SK-N-SH (cell line): Measurements from ENCODE around the gene SHROOM3. TPM values are rescaled to one million over a fixed set of nuclear protein-coding genes. Genes with fewer than 3 reads are reported as not detected.

Experiments
- CTCF ChIA-PET: fragments of 300-600, 350-600 bp; formaldehyde crosslinking; extraction: SDS; loops from one replicate; lab custom pipeline; 2021; lab: Yijun Ruan, JAX
- POLR2A ChIA-PET: fragments of 350-600 bp; sonication (Branson Sonifier 250); formaldehyde crosslinking; extraction: SDS; loops from one replicate; lab custom pipeline; 2020; ENCODE audit warnings: antibody characterized with exemption, inconsistent platforms; lab: Yijun Ruan, JAX
- DNase-seq: peaks from one replicate; pipeline ENCODE4 v3.0.0; 2012
- H2AFZ ChIP-seq: fragments of 200-600 bp; sonication (generic); 2 replicates; pipeline ENCODE4 v1.8.1; 2016; ENCODE audit warnings: antibody characterized with exemption, mild to moderate bottlenecking, low read depth
- H3F3A ChIP-seq: fragments of 200-600 bp; sonication (generic); replicated peaks from 2 replicates; pipeline ENCODE3; 2016; ENCODE audit warnings: antibody characterized with exemption, mild to moderate bottlenecking; ENCODE audit not compliant: insufficient read depth
- H3K27ac ChIP-seq, 2 experiments: fragments of 200-500 bp in 1 of 2; fragments of 200-600 bp in 1 of 2; sonication (Bioruptor generic) in 1 of 2; sonication (generic), shearing (Covaris generic) in 1 of 2; 2 replicates each; pipeline versions ENCODE4 v1.5.1 to v1.6.1; 2014 to 2016; ENCODE audit warnings: low read depth in 2 of 2, inconsistent platforms in 1 of 2, low read length in 1 of 2, mild to moderate bottlenecking in 1 of 2, mixed read lengths in 1 of 2
- H3K27me3 ChIP-seq: fragments of 200-600 bp; sonication (generic), shearing (Covaris generic); 2 replicates; pipeline ENCODE4 v1.6.1; 2016; ENCODE audit warnings: mixed run types; ENCODE audit not compliant: insufficient read depth
- H3K36me3 ChIP-seq, 2 experiments: fragments of 200-500 bp in 1 of 2; fragments of 200-600 bp in 1 of 2; sonication (Bioruptor generic) in 1 of 2; sonication (generic) in 1 of 2; replicated peaks in 1 of 2; 2 replicates each; pipeline versions ENCODE3 to v1.5.1; 2014 to 2016; ENCODE audit warnings: low read length in 1 of 2, mild to moderate bottlenecking in 1 of 2; ENCODE audit not compliant: insufficient read depth in 2 of 2, control insufficient read depth in 1 of 2
- H3K4me1 ChIP-seq, 2 experiments: fragments of 200-500 bp in 1 of 2; fragments of 200-600 bp in 1 of 2; sonication (Bioruptor generic) in 1 of 2; sonication (generic), shearing (Covaris generic) in 1 of 2; 2 replicates each; pipeline versions ENCODE4 v1.5.1 to v1.6.1; 2014 to 2016; ENCODE audit warnings: low read depth in 1 of 2, low read length in 1 of 2, mixed run types in 1 of 2; ENCODE audit not compliant: insufficient read depth in 2 of 2, control insufficient read depth in 1 of 2
- H3K4me2 ChIP-seq: fragments of 200-600 bp; sonication (generic), shearing (Covaris generic); 2 replicates; pipeline ENCODE4 v1.6.1; 2017; ENCODE audit warnings: mixed run types
- H3K4me3 ChIP-seq, 2 experiments: fragments of 200-500 bp in 1 of 2; fragments of 200-600 bp in 1 of 2; sonication (Bioruptor generic) in 1 of 2; sonication (generic), shearing (Covaris generic) in 1 of 2; 2 replicates each; pipeline versions ENCODE4 v1.5.1 to v1.8.1; 2014 to 2016; ENCODE audit warnings: low read depth in 2 of 2, inconsistent platforms in 1 of 2, low read length in 1 of 2, mild to moderate bottlenecking in 1 of 2, mixed read lengths in 1 of 2, moderate library complexity in 1 of 2
- H3K79me2 ChIP-seq: fragments of 200-600 bp; sonication (generic); 2 replicates; pipeline ENCODE4 v1.8.1; 2017; ENCODE audit warnings: mild to moderate bottlenecking; ENCODE audit not compliant: insufficient read depth
- H3K9ac ChIP-seq: fragments of 200-600 bp; sonication (generic); 2 replicates; pipeline ENCODE4 v1.6.1; 2017; ENCODE audit warnings: mixed run types
- H3K9me2 ChIP-seq: fragments of 200-600 bp; sonication (generic); 2 replicates; pipeline ENCODE4 v1.6.1; 2017; ENCODE audit warnings: mixed run types
- H3K9me3 ChIP-seq: fragments of 200-600 bp; sonication (generic); 2 replicates; pipeline ENCODE4 v1.6.1; 2017; ENCODE audit warnings: mixed run types, mild to moderate bottlenecking, moderate library complexity
- H4K20me1 ChIP-seq: fragments of 200-600 bp; sonication (generic); 2 replicates; pipeline ENCODE4 v1.6.1; 2017; ENCODE audit warnings: mild to moderate bottlenecking, mixed run types; ENCODE audit not compliant: insufficient read depth
- CHD2 ChIP-seq: fragments of 150-350 bp; IDR thresholded peaks from 2 replicates; pipeline ENCODE4 v1.6.1; 2018; ENCODE audit warnings: low read length; ENCODE audit not compliant: partially characterized antibody
- FOXJ3 ChIP-seq: sonication (generic); formaldehyde crosslinking; IDR thresholded peaks from 2 replicates; pipeline ENCODE4 v1.5.1; 2020; ENCODE audit warnings: mild to moderate bottlenecking, missing genetic modification reagents
- GABPA ChIP-seq: IDR thresholded peaks from 2 replicates; pipeline ENCODE4 v1.4.0; 2012; ENCODE audit warnings: low read depth, mild to moderate bottlenecking
- GATA2 ChIP-seq: sonication (generic); formaldehyde crosslinking; IDR thresholded peaks from 2 replicates; pipeline ENCODE4 v1.5.0; 2020; ENCODE audit warnings: mild to moderate bottlenecking, missing genetic modification reagents
- JUND ChIP-seq: IDR thresholded peaks from 2 replicates; pipeline ENCODE4 v1.4.0; 2012
- MEF2A ChIP-seq: IDR thresholded peaks from 2 replicates; pipeline ENCODE4 v1.4.0; 2012; ENCODE audit warnings: low read depth, borderline replicate concordance
- MXI1 ChIP-seq: IDR thresholded peaks from 2 replicates; pipeline ENCODE4 v1.6.1; 2012; ENCODE audit warnings: mild to moderate bottlenecking, low read depth, low read length, improper control_type of control experiment
- POLR2AphosphoS5 ChIP-seq: IDR thresholded peaks from 2 replicates; pipeline ENCODE4 v1.6.1; 2012; ENCODE audit warnings: low read depth, low read length
- RAD21 ChIP-seq: IDR thresholded peaks from 2 replicates; pipeline ENCODE4 v1.6.1; 2012; ENCODE audit warnings: mild to moderate bottlenecking, low read length
- RFX5 ChIP-seq: IDR thresholded peaks from 2 replicates; pipeline ENCODE4 v1.6.1; 2012; ENCODE audit warnings: mild to moderate bottlenecking, improper control_type of control experiment, low read length
- RXRA ChIP-seq: IDR thresholded peaks from 2 replicates; pipeline ENCODE4 v1.4.0; 2012; ENCODE audit warnings: low read depth, mild to moderate bottlenecking, borderline replicate concordance
- SMC3 ChIP-seq: IDR thresholded peaks from 2 replicates; pipeline ENCODE4 v1.6.1; 2012; ENCODE audit warnings: low read depth, low read length, improper control_type of control experiment
- TAF1 ChIP-seq: IDR thresholded peaks from 2 replicates; pipeline ENCODE4 v1.6.1; 2012; ENCODE audit warnings: low read depth, mild to moderate bottlenecking, low read length, moderate library complexity, borderline replicate concordance
- TEAD4 ChIP-seq: IDR thresholded peaks from 2 replicates; pipeline ENCODE4 v1.4.0; 2012; ENCODE audit warnings: mild to moderate bottlenecking, borderline replicate concordance; ENCODE audit not compliant: insufficient read depth
- WGBS: methylation state at CpG from one replicate; pipeline ENCODE4 v1.1.6; 2017; ENCODE audit warnings: low lambda C conversion rate; 5-methylcytosine and 5-hydroxymethylcytosine counted together
- polyA plus RNA-seq, 3 experiments: library from polyadenylated mRNA; depleted of rRNA; stranded (reverse); fragments of >200 nt; gene quantifications; 2 replicates each; pipeline ENCODE4 v1.2.3, GENCODE V29; 2012
- TF ChIP-seq, protein P1 (sequence below): fragments of 150-350 bp; IDR thresholded peaks from 2 replicates; pipeline ENCODE4 v1.6.1; 2017; ENCODE audit warnings: antibody characterized with exemption, low read length, low read depth, borderline replicate concordance
- TF ChIP-seq, protein P2 (sequence below): IDR thresholded peaks from 2 replicates; pipeline ENCODE4 v1.6.1; 2012; ENCODE audit warnings: mild to moderate bottlenecking, low read depth, low read length, moderate library complexity
- TF ChIP-seq, protein P3 (sequence below): fragments of 200-600 bp; sonication (generic); IDR thresholded peaks from 2 replicates; pipeline ENCODE4 v1.6.1; 2017; ENCODE audit warnings: antibody characterized with exemption, mild to moderate bottlenecking, moderate library complexity
- TF ChIP-seq, protein P4 (sequence below): IDR thresholded peaks from 2 replicates; pipeline ENCODE4 v1.4.0; 2012; ENCODE audit warnings: low read depth
- TF ChIP-seq, protein P5 (sequence below): IDR thresholded peaks from 2 replicates; pipeline ENCODE4 v1.4.0; 2012; ENCODE audit warnings: low read depth, borderline replicate concordance
- TF ChIP-seq, protein P6 (sequence below): IDR thresholded peaks from 2 replicates; pipeline ENCODE4; 2012

Gene SHROOM3
- polyA plus RNA-seq, 1 of the 3 experiments (the other 2 are of a cell fraction), result 4.3 TPM

DNA sequence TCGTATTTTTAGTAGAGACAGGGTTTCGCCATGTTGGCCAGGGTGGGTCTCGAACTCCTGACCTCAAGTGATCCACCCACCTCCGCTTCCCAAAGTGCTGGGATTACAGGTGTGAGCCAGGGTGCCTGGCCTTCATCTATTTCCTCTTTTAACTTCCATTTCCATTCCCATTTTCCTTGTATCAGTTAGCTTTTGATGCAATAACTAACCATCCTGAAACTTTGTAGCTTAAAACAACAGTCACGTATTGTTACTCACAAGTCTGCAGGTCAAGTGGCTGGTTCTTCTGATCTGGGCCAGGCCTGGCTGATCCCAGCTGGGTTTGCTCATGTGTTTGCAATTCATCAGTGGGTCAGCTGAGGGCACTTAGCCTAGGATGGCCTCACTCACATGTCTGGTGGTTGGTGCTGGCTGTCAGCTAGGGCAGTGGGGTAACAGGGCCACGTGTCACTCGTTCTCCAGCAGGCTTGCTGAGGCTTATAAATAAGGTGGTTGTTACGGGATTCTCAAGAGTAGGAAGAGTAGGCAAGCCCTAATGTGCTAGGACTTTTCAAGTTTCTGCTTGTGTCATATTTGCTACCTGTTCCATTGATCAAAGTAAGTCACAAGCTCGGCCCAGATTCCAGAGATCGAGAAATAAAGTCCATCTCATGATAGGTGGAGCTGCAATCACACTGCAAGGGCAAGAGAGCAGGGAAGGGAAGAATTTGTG, 374.7 kb downstream of the SHROOM3 start:
- H3K4me1 ChIP-seq, result peaks cover 0 to 10% of the 10 kb centered on the region in 2 experiments; a peak in 2 of 4 replicates
- no peak overlapping the region for H3K4me3 ChIP-seq
- H3K4me2 ChIP-seq, result no peak overlapping the region
- no peaks in the 10 kb centered on the region for H4K20me1 ChIP-seq
- H3K27me3 ChIP-seq, result no peaks in the 10 kb centered on the region
- peaks cover 16% of the 10 kb centered on the region for H3F3A ChIP-seq
- DNase-seq, result no peak
- H3K9me2 ChIP-seq, result no peaks in the 10 kb centered on the region
- POLR2A ChIA-PET, result no interaction called here
- no peak overlapping the region for H3K9ac ChIP-seq
- H2AFZ ChIP-seq, result no peak overlapping the region
- TF ChIP-seq POLR2AphosphoS5 (no peak), GATA2 (CRISPR knock-in tag) (no peak), FOXJ3 (no peak), MXI1 (no peak), TEAD4 (no peak), TAF1 (no peak), SMC3 (no peak), MEF2A (no peak), CHD2 (no peak), RFX5 (no peak), RXRA (no peak), JUND (no peak), GABPA (no peak), RAD21 (no peak)
- TF ChIP-seq, protein P1, sequence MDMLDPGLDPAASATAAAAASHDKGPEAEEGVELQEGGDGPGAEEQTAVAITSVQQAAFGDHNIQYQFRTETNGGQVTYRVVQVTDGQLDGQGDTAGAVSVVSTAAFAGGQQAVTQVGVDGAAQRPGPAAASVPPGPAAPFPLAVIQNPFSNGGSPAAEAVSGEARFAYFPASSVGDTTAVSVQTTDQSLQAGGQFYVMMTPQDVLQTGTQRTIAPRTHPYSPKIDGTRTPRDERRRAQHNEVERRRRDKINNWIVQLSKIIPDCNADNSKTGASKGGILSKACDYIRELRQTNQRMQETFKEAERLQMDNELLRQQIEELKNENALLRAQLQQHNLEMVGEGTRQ, result no peak
- TF ChIP-seq, protein P2, sequence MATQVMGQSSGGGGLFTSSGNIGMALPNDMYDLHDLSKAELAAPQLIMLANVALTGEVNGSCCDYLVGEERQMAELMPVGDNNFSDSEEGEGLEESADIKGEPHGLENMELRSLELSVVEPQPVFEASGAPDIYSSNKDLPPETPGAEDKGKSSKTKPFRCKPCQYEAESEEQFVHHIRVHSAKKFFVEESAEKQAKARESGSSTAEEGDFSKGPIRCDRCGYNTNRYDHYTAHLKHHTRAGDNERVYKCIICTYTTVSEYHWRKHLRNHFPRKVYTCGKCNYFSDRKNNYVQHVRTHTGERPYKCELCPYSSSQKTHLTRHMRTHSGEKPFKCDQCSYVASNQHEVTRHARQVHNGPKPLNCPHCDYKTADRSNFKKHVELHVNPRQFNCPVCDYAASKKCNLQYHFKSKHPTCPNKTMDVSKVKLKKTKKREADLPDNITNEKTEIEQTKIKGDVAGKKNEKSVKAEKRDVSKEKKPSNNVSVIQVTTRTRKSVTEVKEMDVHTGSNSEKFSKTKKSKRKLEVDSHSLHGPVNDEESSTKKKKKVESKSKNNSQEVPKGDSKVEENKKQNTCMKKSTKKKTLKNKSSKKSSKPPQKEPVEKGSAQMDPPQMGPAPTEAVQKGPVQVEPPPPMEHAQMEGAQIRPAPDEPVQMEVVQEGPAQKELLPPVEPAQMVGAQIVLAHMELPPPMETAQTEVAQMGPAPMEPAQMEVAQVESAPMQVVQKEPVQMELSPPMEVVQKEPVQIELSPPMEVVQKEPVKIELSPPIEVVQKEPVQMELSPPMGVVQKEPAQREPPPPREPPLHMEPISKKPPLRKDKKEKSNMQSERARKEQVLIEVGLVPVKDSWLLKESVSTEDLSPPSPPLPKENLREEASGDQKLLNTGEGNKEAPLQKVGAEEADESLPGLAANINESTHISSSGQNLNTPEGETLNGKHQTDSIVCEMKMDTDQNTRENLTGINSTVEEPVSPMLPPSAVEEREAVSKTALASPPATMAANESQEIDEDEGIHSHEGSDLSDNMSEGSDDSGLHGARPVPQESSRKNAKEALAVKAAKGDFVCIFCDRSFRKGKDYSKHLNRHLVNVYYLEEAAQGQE, result no peak
- TF ChIP-seq, protein P3, sequence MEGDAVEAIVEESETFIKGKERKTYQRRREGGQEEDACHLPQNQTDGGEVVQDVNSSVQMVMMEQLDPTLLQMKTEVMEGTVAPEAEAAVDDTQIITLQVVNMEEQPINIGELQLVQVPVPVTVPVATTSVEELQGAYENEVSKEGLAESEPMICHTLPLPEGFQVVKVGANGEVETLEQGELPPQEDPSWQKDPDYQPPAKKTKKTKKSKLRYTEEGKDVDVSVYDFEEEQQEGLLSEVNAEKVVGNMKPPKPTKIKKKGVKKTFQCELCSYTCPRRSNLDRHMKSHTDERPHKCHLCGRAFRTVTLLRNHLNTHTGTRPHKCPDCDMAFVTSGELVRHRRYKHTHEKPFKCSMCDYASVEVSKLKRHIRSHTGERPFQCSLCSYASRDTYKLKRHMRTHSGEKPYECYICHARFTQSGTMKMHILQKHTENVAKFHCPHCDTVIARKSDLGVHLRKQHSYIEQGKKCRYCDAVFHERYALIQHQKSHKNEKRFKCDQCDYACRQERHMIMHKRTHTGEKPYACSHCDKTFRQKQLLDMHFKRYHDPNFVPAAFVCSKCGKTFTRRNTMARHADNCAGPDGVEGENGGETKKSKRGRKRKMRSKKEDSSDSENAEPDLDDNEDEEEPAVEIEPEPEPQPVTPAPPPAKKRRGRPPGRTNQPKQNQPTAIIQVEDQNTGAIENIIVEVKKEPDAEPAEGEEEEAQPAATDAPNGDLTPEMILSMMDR, result no peak
- TF ChIP-seq, protein P4, sequence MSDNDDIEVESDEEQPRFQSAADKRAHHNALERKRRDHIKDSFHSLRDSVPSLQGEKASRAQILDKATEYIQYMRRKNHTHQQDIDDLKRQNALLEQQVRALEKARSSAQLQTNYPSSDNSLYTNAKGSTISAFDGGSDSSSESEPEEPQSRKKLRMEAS, result no peak
- TF ChIP-seq, protein P5, sequence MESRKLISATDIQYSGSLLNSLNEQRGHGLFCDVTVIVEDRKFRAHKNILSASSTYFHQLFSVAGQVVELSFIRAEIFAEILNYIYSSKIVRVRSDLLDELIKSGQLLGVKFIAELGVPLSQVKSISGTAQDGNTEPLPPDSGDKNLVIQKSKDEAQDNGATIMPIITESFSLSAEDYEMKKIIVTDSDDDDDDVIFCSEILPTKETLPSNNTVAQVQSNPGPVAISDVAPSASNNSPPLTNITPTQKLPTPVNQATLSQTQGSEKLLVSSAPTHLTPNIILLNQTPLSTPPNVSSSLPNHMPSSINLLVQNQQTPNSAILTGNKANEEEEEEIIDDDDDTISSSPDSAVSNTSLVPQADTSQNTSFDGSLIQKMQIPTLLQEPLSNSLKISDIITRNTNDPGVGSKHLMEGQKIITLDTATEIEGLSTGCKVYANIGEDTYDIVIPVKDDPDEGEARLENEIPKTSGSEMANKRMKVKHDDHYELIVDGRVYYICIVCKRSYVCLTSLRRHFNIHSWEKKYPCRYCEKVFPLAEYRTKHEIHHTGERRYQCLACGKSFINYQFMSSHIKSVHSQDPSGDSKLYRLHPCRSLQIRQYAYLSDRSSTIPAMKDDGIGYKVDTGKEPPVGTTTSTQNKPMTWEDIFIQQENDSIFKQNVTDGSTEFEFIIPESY, result no peak
- TF ChIP-seq, protein P6, sequence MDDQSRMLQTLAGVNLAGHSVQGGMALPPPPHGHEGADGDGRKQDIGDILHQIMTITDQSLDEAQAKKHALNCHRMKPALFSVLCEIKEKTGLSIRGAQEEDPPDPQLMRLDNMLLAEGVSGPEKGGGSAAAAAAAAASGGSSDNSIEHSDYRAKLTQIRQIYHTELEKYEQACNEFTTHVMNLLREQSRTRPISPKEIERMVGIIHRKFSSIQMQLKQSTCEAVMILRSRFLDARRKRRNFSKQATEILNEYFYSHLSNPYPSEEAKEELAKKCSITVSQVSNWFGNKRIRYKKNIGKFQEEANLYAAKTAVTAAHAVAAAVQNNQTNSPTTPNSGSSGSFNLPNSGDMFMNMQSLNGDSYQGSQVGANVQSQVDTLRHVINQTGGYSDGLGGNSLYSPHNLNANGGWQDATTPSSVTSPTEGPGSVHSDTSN, result no peak
- H3K27ac ChIP-seq, result peak overlapping the region in 1 of 2 experiments; percentile 88; a peak in 1 of 4 replicates
- H3K9me3 ChIP-seq, result 0 out of 2 replicates have a peak, but pooled peaks cover 5% of the 10 kb centered on the region
- no peaks in the 10 kb centered on the region for H3K79me2 ChIP-seq
- no peaks in the 10 kb centered on the region for H3K36me3 ChIP-seq
- CTCF ChIA-PET, result interaction anchor here (0.6 to 1.0 kb wide), 2 partner anchors 10 to 305 kb away, joined by 3 read pairs; no protein-coding TSS in a partner anchor
- WGBS, result 78% methylated on average over 10 of the region's 10 CpGs
